ENCODE data around the gene MYB.

MYB gene

DNA sequence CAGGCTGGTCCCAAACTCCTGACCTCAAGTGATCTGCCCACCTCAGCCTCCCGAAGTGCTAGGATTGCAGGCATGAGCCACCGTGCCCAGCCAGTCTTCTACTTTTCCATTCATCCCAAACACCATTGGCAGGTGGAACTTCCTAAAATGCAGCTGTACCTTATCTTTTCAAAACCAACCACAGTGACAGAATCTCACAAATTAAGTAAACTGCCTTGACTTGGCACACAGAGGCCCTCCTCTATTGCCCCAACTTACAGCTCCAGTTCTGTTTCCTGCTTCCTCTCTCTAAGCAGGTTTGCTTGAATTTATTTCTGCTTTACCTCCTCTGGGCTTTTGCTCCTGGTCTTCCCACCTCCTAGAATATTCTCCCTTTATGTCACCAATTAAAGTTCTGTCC, 7.6 kb downstream of the MYB start:
- Histone ChIP-seq H3K27ac (ENCODE audit: low read depth, low read length) (no peak overlapping the region), H3K4me3 (ENCODE audit: low read depth, low read length) (no peak overlapping the region), H3K27me3 (ENCODE audit: control insufficient read depth, insufficient read depth, low read length) (peaks cover 1% of the 10 kb centered on the region), H3K36me3 (ENCODE audit: control insufficient read depth, insufficient read depth, low read length) (peaks cover 65% of the 10 kb centered on the region), H3K9me3 (ENCODE audit: control insufficient read depth, insufficient read depth, low read length) (no peaks in the 10 kb centered on the region), H3K4me1 (ENCODE audit: control insufficient read depth, insufficient read depth, low read length) (peaks cover 14% of the 10 kb centered on the region; the same call in 1 of the 2 replicates), H3K9ac (ENCODE audit: low read depth, low read length) (no peak overlapping the region)

DNA sequence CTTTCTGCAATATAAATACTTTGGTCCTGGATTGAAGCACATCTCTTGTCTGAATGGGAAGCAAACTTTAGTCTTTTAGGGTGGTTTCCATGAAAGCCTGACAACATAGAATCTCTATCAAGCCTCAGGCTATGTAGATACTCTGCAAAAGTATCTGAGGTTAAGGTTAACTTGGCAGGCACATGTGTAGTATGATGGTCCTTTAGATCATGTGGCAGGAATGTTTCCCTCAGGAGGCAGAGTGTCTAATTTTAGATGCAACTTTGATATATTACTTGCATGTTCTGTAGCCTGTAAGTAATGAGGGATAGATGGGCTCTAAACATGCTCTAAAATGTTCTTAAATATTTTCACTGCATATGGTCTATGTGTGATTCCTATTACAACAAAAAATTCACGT, 8.2 kb downstream of the MYB start:
- no peak overlapping the region for H3K27ac ChIP-seq (ENCODE audit: low read depth, low read length)
- no peaks in the 10 kb centered on the region for H3K27me3 ChIP-seq (ENCODE audit: control insufficient read depth, insufficient read depth, low read length)
- peaks cover 9% of the 10 kb centered on the region; the same call in 1 of the 2 replicates for H3K4me1 ChIP-seq (ENCODE audit: control insufficient read depth, insufficient read depth, low read length)
- no peaks in the 10 kb centered on the region for H3K9me3 ChIP-seq (ENCODE audit: control insufficient read depth, insufficient read depth, low read length)
- no peak overlapping the region for H3K9ac ChIP-seq (ENCODE audit: low read depth, low read length)
- H3K4me3 ChIP-seq (ENCODE audit: low read depth, low read length), result no peak overlapping the region
- H3K36me3 ChIP-seq (ENCODE audit: control insufficient read depth, insufficient read depth, low read length), result peaks cover 71% of the 10 kb centered on the region

DNA sequence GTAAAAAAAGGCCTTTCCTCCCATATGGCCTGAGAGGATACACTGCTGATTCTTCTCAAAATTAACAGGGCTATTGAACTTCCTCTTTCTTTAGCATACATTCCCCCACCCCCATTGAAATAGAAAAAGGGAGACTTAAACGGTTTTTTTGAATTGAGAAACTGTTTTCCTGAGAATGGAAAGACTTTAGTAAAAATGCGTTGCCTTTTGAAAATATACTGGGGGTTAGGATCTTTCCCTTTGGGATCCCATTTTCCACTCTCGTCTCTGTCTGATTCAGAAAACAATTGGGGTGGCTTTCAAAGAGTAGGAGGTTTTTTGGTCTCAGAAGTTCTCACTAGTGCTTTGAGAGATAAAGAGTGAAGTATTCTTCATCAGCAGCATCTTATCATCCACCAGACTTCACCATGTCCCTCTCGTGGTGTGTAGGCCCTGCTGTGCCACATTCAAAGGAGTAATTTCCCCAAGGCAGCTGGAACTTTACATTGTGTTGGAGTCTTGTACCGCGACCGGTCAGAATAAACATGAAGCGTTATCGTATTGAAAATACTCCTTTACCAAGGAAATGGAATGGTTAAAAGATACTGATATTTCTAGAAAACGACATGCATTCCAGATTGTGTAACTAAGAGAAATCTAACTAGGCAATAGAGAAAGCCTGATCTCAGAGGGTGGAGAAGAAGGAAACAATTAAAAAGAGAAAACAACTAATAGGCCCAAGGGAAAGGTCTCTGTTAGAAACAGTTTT, 10.6 kb downstream of the MYB start:
- peaks cover 87% of the 10 kb centered on the region for H3K36me3 ChIP-seq (ENCODE audit: control insufficient read depth, insufficient read depth, low read length)

DNA sequence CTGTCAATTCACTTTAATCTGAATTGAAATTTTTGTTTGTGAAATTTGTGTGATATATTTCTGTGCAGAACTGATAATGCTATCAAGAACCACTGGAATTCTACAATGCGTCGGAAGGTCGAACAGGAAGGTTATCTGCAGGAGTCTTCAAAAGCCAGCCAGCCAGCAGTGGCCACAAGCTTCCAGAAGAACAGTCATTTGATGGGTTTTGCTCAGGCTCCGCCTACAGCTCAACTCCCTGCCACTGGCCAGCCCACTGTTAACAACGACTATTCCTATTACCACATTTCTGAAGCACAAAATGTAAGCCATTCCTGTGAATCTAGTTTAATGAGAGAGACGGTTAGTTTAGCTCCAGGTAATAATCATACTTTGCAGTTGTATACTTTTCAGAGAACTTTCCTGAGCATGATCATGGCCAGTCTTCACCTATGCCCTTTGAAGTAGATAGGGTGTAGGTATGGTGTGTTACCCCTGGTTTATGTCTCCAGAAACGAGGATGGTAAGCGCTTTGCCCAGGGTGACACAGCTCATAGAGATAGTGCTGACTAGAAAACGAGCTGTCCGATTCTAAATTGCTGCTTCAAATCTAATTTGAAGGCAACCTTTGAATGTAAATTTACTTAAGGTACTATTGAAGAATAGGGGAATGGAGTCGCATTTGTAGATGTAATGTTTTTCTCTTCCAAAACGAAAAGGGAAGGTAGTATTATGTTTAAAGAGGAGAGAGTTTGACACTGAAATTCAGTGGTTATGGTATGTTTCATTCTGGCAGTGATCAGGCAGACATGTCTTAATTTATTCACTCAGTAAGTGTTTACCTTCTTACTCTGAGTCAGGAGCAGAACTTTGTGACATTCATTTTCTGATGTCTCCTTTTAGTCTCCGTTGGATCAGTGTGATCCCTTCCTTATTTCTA, 11.4 kb downstream of the MYB start:
- Histone ChIP-seq H3K4me3 (ENCODE audit: low read depth, low read length) (no peak overlapping the region), H3K9ac (ENCODE audit: low read depth, low read length) (no peak overlapping the region), H3K27me3 (ENCODE audit: control insufficient read depth, insufficient read depth, low read length) (no peaks in the 10 kb centered on the region), H3K9me3 (ENCODE audit: control insufficient read depth, insufficient read depth, low read length) (no peaks in the 10 kb centered on the region), H3K36me3 (ENCODE audit: control insufficient read depth, insufficient read depth, low read length) (peaks cover 88% of the 10 kb centered on the region), H3K4me1 (ENCODE audit: control insufficient read depth, insufficient read depth, low read length) (no peaks in the 10 kb centered on the region), H3K27ac (ENCODE audit: low read depth, low read length) (no peak overlapping the region)

More for the DNA sequence above, 10.6 kb downstream of the MYB start:
- Histone ChIP-seq H3K4me1 (ENCODE audit: control insufficient read depth, insufficient read depth, low read length) (no peaks in the 10 kb centered on the region), H3K9me3 (ENCODE audit: control insufficient read depth, insufficient read depth, low read length) (no peaks in the 10 kb centered on the region), H3K9ac (ENCODE audit: low read depth, low read length) (no peak overlapping the region), H3K27ac (ENCODE audit: low read depth, low read length) (no peak overlapping the region), H3K4me3 (ENCODE audit: low read depth, low read length) (no peak overlapping the region), H3K27me3 (ENCODE audit: control insufficient read depth, insufficient read depth, low read length) (no peaks in the 10 kb centered on the region)

DNA sequence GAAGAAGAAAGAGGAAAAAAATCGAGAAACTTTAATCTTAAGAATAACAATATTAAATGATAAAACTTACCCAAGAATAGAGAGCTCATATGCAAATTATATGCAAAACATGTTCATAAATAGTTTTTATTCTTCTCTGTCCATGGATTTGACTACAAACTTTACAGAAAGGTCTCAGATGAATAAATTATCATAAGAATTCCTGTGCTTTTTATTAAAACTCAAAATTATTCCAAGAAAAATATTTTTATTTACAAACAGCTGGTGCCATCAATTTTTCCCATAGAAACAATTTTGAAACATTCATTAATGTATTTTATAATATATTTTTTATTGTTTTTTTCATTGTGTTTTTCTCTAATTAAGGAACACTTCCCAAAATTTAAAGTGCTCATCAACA, 12.1 kb downstream of the MYB start:
- H3K27ac ChIP-seq (ENCODE audit: low read depth, low read length), result no peak overlapping the region
- H3K9ac ChIP-seq (ENCODE audit: low read depth, low read length), result no peak overlapping the region
- H3K4me1 ChIP-seq (ENCODE audit: control insufficient read depth, insufficient read depth, low read length), result no peaks in the 10 kb centered on the region
- H3K27me3 ChIP-seq (ENCODE audit: control insufficient read depth, insufficient read depth, low read length), result no peaks in the 10 kb centered on the region
- H3K4me3 ChIP-seq (ENCODE audit: low read depth, low read length), result no peak overlapping the region
- peaks cover 95% of the 10 kb centered on the region for H3K36me3 ChIP-seq (ENCODE audit: control insufficient read depth, insufficient read depth, low read length)
- H3K9me3 ChIP-seq (ENCODE audit: control insufficient read depth, insufficient read depth, low read length), result no peaks in the 10 kb centered on the region

DNA sequence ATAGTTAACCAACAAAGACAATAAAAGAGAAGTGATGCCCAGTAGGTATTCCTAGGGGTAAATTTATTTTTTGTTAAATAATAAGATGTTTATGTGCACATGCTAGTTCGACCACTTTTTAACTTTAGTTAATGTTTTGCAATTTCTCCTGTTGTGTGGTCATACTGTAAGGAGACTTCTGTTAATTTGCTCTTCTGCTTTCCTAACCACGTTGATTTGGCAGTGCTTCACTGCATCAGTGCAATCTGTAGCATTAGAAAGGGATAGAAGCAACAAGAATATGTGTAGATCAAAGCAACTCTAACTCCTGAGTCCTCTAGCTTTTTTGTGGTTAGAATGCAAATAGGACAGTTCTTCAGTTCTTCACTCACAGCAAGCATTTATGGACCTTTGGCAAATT, 13.9 kb downstream of the MYB start:
- peaks cover 100% of the 10 kb centered on the region for H3K36me3 ChIP-seq (ENCODE audit: control insufficient read depth, insufficient read depth, low read length)

DNA sequence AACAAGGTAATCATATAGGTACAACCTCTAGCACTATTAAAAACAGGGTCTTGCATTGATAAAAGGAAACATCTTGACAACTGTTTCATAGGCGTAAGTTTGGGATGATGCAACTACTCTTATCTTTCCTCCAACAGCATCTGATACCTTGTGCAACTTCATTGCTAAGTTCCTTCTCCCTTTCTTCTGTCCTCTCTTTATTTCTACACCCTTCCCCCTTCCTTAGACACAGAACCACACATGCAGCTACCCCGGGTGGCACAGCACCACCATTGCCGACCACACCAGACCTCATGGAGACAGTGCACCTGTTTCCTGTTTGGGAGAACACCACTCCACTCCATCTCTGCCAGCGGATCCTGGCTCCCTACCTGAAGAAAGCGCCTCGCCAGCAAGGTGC, 14.4 kb downstream of the MYB start:
- Histone ChIP-seq H3K27ac (ENCODE audit: low read depth, low read length) (no peak overlapping the region), H3K36me3 (ENCODE audit: control insufficient read depth, insufficient read depth, low read length) (peaks cover 100% of the 10 kb centered on the region), H3K4me3 (ENCODE audit: low read depth, low read length) (no peak overlapping the region), H3K9me3 (ENCODE audit: control insufficient read depth, insufficient read depth, low read length) (no peaks in the 10 kb centered on the region), H3K4me1 (ENCODE audit: control insufficient read depth, insufficient read depth, low read length) (no peaks in the 10 kb centered on the region), H3K27me3 (ENCODE audit: control insufficient read depth, insufficient read depth, low read length) (no peaks in the 10 kb centered on the region), H3K9ac (ENCODE audit: low read depth, low read length) (no peak overlapping the region)

More for the DNA sequence above, 13.9 kb downstream of the MYB start:
- no peaks in the 10 kb centered on the region for H3K27me3 ChIP-seq (ENCODE audit: control insufficient read depth, insufficient read depth, low read length)
- no peaks in the 10 kb centered on the region for H3K4me1 ChIP-seq (ENCODE audit: control insufficient read depth, insufficient read depth, low read length)
- H3K9ac ChIP-seq (ENCODE audit: low read depth, low read length), result no peak overlapping the region
- H3K4me3 ChIP-seq (ENCODE audit: low read depth, low read length), result no peak overlapping the region
- H3K27ac ChIP-seq (ENCODE audit: low read depth, low read length), result no peak overlapping the region
- no peaks in the 10 kb centered on the region for H3K9me3 ChIP-seq (ENCODE audit: control insufficient read depth, insufficient read depth, low read length)

DNA sequence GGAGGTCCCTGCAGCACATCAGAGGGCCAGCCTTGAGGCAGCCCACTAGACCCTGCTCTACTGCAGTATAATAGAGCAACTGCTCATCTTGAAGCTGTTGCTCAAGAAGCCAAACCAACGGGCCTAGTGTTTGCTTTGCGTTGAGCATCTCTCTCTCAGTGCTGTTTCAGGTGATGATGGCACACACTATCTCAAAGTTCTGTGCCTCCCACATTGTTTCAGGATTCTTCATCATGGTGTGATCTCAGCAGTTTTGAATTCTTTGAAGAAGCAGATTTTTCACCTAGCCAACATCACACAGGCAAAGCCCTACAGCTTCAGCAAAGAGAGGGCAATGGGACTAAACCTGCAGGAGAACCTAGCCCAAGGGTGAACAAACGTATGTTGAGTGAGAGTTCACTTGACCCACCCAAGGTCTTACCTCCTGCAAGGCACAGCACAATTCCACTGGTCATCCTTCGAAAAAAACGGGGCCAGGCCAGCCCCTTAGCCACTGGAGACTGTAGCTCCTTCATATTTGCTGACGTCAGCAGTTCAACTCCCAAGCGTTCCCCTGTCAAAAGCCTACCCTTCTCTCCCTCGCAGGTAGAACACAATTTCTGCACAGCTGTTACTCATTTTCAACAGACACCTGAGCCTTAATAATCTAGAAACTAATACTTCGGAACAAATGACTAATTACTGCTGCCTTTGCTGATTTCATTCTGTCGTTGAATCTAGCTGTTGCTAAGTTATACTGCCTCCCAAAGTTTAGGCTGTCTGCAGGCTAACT, 15.8 kb downstream of the MYB start:
- Histone ChIP-seq H3K4me3 (ENCODE audit: low read depth, low read length) (no peak overlapping the region), H3K4me1 (ENCODE audit: control insufficient read depth, insufficient read depth, low read length) (no peaks in the 10 kb centered on the region), H3K9ac (ENCODE audit: low read depth, low read length) (no peak overlapping the region), H3K9me3 (ENCODE audit: control insufficient read depth, insufficient read depth, low read length) (no peaks in the 10 kb centered on the region), H3K27me3 (ENCODE audit: control insufficient read depth, insufficient read depth, low read length) (no peaks in the 10 kb centered on the region), H3K36me3 (ENCODE audit: control insufficient read depth, insufficient read depth, low read length) (peaks cover 97% of the 10 kb centered on the region), H3K27ac (ENCODE audit: low read depth, low read length) (no peak overlapping the region)

DNA sequence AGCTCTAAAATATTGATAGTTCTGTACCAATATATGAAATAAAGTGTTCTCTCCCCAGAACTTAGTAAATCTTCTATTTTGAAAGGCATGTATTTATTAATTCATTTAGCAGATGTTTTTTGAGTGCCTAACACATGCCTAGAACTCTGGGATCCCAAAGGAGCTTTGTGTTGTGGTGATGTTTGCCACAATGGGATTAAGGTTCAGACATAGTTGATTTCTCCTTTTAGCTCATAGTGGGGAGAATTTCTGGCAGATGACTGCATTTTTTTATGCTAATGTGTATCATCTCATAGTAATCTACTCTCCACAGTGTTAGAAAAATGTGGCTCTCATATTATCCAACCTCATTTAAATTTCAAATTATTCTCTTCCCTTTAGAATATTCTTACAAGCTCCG, 21.7 kb downstream of the MYB start:
- H3K27ac ChIP-seq (ENCODE audit: low read depth, low read length), result no peak overlapping the region
- H3K4me3 ChIP-seq (ENCODE audit: low read depth, low read length), result no peak overlapping the region
- no peaks in the 10 kb centered on the region for H3K27me3 ChIP-seq (ENCODE audit: control insufficient read depth, insufficient read depth, low read length)
- H3K4me1 ChIP-seq (ENCODE audit: control insufficient read depth, insufficient read depth, low read length), result no peaks in the 10 kb centered on the region
- no peak overlapping the region for H3K9ac ChIP-seq (ENCODE audit: low read depth, low read length)
- H3K9me3 ChIP-seq (ENCODE audit: control insufficient read depth, insufficient read depth, low read length), result no peaks in the 10 kb centered on the region
- peaks cover 82% of the 10 kb centered on the region for H3K36me3 ChIP-seq (ENCODE audit: control insufficient read depth, insufficient read depth, low read length)

DNA sequence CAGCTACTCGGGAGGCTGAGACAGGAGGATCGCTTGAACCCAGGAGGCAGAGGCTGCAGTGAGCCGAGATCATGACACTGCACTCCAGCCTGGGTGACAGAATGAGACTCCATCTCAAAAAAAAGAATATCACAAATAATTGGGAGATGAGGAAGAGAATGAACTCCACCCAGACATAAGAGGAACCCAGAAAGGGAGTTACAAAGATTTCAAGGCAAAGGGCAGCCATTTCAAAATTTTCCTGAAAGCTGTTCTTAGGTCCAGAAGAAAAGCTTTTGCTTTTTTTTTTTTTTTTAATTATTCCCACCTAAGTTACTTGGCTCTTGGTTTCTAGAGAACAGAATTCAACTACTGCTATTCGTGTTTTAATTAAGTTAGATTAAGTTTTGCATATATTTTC, 23.8 kb downstream of the MYB start:
- peaks cover 70% of the 10 kb centered on the region for H3K36me3 ChIP-seq (ENCODE audit: control insufficient read depth, insufficient read depth, low read length)
- no peaks in the 10 kb centered on the region for H3K9me3 ChIP-seq (ENCODE audit: control insufficient read depth, insufficient read depth, low read length)
- no peak overlapping the region for H3K27ac ChIP-seq (ENCODE audit: low read depth, low read length)
- H3K4me3 ChIP-seq (ENCODE audit: low read depth, low read length), result no peak overlapping the region
- peaks cover 3% of the 10 kb centered on the region; the same call in 1 of the 2 replicates for H3K4me1 ChIP-seq (ENCODE audit: control insufficient read depth, insufficient read depth, low read length)
- no peak overlapping the region for H3K9ac ChIP-seq (ENCODE audit: low read depth, low read length)
- no peaks in the 10 kb centered on the region for H3K27me3 ChIP-seq (ENCODE audit: control insufficient read depth, insufficient read depth, low read length)

Measured in HUES48 (cell line).